ENCODE data around the gene SFI1.

The SFI1 gene

DNA sequence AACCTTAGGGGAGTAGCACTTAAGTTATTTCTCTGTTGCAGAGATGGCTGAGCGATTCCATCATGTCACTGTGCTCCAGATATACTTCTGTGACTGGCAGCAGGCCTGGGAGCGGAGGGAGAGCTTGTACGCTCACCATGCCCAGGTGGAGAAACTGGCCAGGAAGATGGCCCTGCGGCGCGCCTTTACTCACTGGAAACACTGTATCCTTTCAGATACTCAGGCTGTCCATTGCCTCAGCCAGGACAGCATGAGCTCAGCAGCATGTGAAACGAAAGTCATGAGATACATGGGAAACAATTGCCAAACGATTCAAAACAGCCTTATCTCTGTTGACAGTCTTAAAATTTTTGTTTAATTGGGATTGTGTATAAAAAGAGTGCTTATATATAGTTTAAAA, 78.9 kb downstream of the SFI1 start:
- no peaks in the 10 kb centered on the region for H3K27me3 ChIP-seq (replicated peaks)
- H3K36me3 ChIP-seq (replicated peaks) = peaks cover 5% of the 10 kb centered on the region
- TF ChIP-seq, protein P1, sequence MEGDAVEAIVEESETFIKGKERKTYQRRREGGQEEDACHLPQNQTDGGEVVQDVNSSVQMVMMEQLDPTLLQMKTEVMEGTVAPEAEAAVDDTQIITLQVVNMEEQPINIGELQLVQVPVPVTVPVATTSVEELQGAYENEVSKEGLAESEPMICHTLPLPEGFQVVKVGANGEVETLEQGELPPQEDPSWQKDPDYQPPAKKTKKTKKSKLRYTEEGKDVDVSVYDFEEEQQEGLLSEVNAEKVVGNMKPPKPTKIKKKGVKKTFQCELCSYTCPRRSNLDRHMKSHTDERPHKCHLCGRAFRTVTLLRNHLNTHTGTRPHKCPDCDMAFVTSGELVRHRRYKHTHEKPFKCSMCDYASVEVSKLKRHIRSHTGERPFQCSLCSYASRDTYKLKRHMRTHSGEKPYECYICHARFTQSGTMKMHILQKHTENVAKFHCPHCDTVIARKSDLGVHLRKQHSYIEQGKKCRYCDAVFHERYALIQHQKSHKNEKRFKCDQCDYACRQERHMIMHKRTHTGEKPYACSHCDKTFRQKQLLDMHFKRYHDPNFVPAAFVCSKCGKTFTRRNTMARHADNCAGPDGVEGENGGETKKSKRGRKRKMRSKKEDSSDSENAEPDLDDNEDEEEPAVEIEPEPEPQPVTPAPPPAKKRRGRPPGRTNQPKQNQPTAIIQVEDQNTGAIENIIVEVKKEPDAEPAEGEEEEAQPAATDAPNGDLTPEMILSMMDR (IDR thresholded peaks at IDR 0.05; ENCODE audit: low read depth, low read length, missing control alignments) = no peak
- no peak overlapping the region for H3K27ac ChIP-seq
- H3K4me3 ChIP-seq (ENCODE audit: low read depth, low read length) = no peak overlapping the region
- no peak for DNase-seq
- in situ Hi-C loops (cut with HindIII; ENCODE audit: low pct_ligation_motif_present, low sequenced_read_pairs) = no loop called here

DNA sequence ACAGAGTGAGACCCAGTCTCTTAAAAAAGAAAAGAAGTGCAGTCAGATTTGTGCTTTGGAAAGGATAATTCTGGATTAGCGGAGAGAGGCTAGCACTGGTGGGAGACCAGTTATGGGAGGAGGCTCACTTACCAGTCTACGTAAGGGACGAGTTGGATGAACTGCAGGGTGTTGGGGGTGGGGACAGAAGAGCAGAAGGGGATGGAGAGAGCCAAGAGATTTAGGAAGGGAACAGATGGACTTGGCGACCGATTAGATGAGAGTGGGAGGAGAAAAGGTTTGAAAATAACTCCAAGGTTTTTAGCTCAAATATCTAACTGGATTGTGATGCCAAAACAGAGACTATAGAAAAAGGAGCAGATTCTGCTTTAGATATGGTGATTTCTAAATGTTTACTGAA, 81.4 kb downstream of the SFI1 start:
- in situ Hi-C loops (cut with HindIII; ENCODE audit: low pct_ligation_motif_present, low sequenced_read_pairs) = no loop called here
- no peaks in the 10 kb centered on the region for H3K27me3 ChIP-seq (replicated peaks)
- no peak overlapping the region for H3K4me3 ChIP-seq (ENCODE audit: low read depth, low read length)
- H3K27ac ChIP-seq = no peak overlapping the region
- DNase-seq = no peak
- H3K36me3 ChIP-seq (replicated peaks) = peaks cover 5% of the 10 kb centered on the region
- TF ChIP-seq, protein P1 (IDR thresholded peaks at IDR 0.05; ENCODE audit: low read depth, low read length, missing control alignments) = no peak

DNA sequence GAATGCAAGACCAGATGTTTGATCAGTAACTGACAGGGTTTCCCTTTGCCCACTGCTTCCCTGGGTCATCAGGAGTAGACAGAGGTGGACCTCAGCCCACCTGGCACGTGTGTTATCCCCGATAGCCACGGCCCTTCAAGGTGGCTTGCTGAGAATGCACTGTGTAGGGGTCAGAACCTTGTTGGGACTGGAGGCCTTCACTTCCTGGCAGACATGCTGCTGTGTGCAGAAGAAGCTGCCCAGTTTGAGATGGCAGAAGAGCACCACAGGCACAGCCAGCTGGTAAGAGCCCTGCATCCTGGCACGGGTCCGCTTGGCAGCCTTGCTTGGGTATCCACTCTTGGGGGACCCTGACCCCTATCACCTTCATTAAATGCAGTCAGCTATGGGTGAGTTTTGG, 81.8 kb downstream of the SFI1 start:
- in situ Hi-C loops (cut with HindIII; ENCODE audit: low pct_ligation_motif_present, low sequenced_read_pairs) = no loop called here
- no peak for DNase-seq
- TF ChIP-seq, protein P1 (IDR thresholded peaks at IDR 0.05; ENCODE audit: low read depth, low read length, missing control alignments) = no peak
- Histone ChIP-seq H3K27ac (no peak overlapping the region), H3K4me3 (ENCODE audit: low read depth, low read length) (no peak overlapping the region), H3K36me3 (replicated peaks) (peaks cover 5% of the 10 kb centered on the region), H3K27me3 (replicated peaks) (no peaks in the 10 kb centered on the region)

DNA sequence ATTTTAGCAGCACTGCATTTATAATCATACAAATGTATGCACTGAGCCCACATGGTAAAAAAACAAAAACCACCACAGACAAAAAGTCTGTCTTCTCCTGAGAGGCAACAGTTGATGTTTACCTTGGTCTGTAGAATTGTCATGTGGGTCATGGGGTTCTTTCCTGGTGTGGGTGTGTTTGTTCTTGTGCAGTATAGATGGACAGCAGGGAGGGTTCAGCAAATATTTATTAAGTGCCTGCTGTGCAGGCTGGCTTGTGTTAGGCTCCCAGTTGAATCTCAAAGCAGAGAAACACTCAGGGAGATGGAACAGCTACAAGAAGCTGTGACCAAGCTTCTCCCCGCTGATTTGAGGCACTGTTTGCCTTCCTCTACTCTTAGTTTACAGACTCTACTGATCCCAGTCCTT, 83.5 kb downstream of the SFI1 start:
- H3K36me3 ChIP-seq (replicated peaks) = peaks cover 5% of the 10 kb centered on the region
- no peaks in the 10 kb centered on the region for H3K27me3 ChIP-seq (replicated peaks)
- TF ChIP-seq, protein P1 (IDR thresholded peaks at IDR 0.05; ENCODE audit: low read depth, low read length, missing control alignments) = no peak
- in situ Hi-C loops (cut with HindIII; ENCODE audit: low pct_ligation_motif_present, low sequenced_read_pairs) = no loop called here
- DNase-seq = no peak
- H3K4me3 ChIP-seq (ENCODE audit: low read depth, low read length) = no peak overlapping the region
- H3K27ac ChIP-seq = no peak overlapping the region

DNA sequence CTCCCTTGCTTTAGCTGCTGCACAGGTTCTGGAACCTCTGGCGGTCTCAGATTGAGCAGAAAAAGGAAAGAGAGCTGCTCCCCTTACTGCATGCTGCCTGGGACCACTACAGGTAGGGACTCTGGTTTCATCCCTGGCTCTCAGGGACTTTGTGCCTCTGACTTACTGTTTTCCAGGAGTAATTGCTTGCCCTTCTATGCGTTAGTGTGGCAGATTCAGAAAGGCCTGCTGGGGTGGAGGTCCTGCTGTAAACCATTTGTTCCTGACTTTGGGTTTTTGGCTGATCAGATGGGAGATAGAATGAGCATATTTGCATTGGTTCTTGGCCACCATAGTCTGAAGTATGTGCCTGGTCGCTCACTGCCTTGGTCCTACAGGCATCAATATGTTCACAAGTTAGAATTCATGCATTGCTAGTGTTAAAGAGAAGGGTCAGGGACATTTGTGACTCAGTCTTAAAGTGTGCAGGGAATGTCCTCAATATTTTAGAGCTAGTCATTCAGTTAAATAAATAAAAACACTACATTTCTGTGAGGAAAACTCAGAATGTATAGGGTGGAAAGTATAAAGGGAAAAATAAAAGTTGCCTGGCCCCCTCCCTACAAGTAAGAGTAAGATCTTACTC, 87.6 kb downstream of the SFI1 start:
- TF ChIP-seq, protein P1 (IDR thresholded peaks at IDR 0.05; ENCODE audit: low read depth, low read length, missing control alignments) = no peak
- H3K27ac ChIP-seq = peak overlapping the region; percentile 88

DNA sequence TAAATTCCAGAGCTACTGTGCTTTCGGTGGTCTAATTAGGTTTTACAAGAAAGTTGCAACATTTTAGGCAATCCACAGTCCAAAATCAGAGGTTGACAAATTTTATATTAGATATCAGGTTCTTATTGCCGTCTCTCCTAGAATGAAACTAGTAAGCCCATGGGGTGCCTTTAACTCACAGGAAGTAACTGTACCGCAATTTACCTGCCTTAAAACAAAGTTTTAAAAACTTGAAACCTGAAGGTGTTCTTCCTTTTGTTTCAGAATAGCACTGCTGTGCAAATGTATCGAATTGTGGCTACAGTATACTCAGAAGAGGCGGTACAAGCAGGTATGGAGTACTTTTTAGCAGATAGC, 88.4 kb downstream of the SFI1 start:
- no peak overlapping the region for H3K4me3 ChIP-seq (ENCODE audit: low read depth, low read length)
- no peaks in the 10 kb centered on the region for H3K27me3 ChIP-seq (replicated peaks)
- DNase-seq = no peak
- H3K27ac ChIP-seq = peak overlapping the region; percentile 88
- TF ChIP-seq, protein P1 (IDR thresholded peaks at IDR 0.05; ENCODE audit: low read depth, low read length, missing control alignments) = no peak
- no peaks in the 10 kb centered on the region for H3K36me3 ChIP-seq (replicated peaks)
- in situ Hi-C loops (cut with HindIII; ENCODE audit: low pct_ligation_motif_present, low sequenced_read_pairs) = no loop called here

More for the DNA sequence above, 87.6 kb downstream of the SFI1 start:
- no peaks in the 10 kb centered on the region for H3K36me3 ChIP-seq (replicated peaks)
- H3K4me3 ChIP-seq (ENCODE audit: low read depth, low read length) = no peak overlapping the region
- DNase-seq = peak; percentile 53
- no peaks in the 10 kb centered on the region for H3K27me3 ChIP-seq (replicated peaks)
- in situ Hi-C loops (cut with HindIII; ENCODE audit: low pct_ligation_motif_present, low sequenced_read_pairs) = no loop called here
